GM19043 (cell line): ENCODE measurements around the gene CIAO2A.

Experiments used
- ATAC-seq: cut with Tn5 transposase; IDR thresholded peaks from one replicate; pipeline ENCODE4 v1.9.1; 2021; ENCODE audit warnings: low read depth; ENCODE audit not compliant: unreplicated experiment

Gene CIAO2A

DNA sequence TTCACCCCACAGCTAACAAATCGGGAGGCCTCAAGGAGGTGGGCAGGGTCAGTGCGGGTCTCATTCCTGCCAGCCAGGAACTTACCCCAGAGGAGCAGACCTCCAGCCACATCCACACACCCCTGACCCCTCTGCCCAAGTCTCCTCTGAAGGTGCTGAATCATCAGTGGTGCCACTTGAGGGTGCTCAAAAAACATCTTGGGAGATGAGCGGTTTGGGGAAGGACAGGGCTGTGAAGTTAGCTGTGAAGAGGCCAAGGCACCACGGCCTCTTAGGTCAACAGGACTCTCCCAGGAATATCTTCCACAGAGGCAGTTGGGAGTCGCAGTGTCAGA, 48.6 kb downstream of the CIAO2A start:
- ATAC-seq = no peak

DNA sequence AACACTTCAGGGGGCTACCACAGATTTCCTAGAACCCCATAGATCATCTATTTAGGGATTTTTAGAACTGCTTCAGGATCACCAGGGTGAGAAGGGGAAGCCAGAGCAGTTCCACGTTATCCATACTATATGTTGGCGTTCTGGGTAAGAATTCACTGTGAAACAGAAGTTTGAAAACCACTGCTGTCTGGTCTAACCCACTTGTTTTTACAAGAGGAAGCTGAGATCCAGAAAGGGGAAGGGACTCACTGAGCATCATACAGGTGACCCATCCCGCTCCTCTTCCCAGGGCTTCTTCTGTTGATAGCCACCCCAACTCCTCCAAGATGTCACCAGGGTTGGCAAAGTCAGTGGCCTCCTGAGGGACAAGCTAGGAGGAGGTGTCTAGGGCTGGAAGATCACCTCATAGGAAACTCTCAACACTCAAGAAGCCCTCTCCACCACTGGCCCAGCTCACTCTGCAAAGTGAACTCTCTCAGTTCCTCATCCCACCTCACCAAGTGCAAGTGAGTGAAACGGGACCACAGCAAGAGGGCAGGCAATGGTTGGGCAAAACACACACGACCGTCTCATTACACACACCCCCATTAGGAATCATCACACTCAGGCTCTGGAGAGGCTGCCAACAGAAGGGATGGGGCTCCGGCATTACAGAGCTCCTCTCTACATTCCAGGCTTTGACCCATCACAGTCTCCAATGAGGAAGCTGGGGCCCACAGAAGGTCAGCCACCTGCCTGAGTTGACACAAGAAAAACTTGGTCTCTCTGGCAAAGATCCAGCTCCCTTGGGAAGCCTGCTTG, 49.1 kb downstream of the CIAO2A start:
- ATAC-seq = no peak

DNA sequence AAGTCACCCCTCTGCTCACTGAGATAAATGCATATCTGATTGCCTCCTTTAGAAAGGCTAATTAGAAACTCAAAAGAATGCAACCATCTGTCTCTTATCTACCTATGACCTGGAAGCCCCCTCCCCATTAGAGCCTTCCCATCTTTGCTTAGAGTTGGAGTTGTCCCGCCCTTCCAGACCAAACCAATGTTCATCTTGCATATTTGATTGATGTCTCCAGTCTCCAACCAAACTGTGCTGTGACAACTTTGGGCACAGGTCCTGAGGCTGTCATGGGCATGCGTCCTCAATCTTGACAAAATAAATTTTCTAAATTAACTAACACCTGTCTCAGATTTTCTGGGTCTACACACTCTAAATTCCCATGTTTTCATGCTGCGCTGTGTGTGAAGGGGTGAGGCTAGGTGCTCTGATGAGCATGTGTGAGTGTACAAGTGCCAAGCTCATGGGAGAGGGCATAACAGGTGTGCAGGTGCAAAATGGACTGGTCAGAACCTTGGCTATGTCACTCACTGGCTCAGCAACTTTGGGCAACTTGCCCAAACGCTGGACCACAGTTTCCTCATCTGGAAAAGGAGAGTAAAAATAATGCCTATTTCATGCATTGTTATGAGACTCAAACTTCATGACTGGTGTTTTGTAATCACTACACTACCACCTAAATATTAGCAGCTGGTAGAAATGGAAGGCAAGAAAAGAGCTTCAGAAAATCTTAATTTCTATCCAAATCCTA, 54.6 kb downstream of the CIAO2A start:
- no peak for ATAC-seq

DNA sequence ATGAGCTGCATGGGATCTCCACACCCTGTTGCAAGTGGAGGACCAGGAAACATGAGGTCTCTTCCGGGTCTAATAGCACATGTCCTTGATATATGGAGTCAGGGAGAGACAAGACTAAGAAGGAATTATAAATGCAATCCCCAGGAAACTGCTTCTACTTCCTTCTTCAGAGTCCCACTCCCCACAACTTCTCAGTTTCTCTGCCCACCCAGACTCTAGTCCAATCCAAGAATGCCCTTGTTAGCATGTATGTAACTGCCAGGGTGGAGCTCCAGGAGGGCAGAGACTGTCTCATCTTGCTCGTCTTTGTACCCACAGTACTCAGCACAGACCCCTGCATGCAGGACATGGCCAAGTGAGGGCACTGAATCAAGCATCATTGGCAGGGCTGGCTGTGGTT, 55.7 kb downstream of the CIAO2A start:
- ATAC-seq = no peak

DNA sequence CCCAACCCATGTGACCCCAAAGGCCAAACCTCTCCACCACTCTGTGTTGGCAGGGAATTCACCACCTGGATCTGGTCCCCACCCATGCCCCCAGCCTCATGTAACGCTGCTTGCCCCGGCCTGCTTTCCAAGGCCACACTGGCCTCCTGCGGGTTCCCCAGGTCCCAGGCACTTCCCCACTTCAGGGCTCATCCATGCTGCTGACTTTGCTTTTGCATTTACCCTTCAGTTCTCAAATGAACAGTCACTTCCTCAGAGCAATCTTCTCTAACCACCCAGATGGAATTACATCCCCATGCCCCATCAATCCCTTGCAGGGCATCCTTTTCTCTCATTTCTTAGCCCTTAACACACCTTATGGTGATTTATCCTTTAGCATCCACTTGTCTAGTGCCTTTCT, 56.5 kb downstream of the CIAO2A start:
- no peak for ATAC-seq

DNA sequence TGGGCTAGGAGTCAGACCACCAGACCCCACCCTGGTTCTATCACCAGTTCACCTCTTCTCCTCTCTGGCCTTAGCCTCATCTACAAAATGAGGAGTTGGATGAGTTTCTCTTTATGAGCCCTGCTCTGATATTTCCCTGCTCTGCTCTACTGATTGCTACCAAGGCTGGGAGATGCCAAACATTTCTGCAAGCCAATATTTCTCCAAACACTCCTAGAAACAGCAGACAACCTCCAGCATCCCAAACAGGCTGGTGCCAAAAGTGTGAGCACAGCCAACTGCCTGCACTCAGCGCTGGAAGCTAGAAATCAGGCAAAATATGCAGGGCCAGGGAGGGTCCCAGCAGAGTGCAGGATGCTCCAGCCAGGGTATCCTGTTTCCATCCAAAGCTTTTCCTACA, 58.1 kb downstream of the CIAO2A start:
- no peak for ATAC-seq

DNA sequence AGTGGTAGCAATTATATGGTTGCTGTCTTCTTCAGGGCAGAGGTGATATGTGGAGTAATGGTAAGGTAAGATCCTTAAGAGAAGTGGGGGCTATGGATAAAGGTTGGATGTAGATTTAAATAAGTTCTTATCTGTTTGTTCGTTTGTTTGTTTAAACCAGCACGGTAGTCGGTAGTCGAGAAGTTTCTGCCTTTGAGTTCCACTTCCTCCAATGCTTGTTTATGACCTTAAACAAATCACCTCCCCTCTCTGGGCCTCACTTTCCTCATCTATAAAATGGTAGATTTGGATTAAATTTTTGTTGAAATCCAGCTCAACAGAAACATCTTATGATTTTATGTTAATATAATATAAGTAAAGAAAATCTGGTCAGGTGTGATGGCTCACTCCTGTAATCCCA, 59.1 kb downstream of the CIAO2A start:
- ATAC-seq = no peak

DNA sequence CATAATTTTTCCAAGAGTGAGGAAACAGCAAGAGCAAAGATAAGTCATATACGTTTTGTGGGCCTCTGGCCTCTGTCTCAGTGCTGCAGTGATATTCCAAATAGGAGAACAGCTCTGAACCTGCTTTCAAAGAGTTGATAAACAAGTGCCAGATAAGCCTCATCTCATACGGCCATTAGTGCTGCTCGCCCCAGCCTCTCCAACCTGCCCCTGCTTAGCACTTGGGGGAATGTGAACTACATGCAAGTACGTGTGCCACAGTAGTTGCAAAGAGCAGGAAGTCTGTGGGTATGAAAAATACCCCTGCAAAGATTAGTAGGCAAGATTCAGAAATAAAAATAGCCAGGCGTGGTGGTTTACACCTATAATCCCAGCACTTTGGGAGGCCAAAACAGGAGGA, 61.3 kb downstream of the CIAO2A start:
- no peak for ATAC-seq

DNA sequence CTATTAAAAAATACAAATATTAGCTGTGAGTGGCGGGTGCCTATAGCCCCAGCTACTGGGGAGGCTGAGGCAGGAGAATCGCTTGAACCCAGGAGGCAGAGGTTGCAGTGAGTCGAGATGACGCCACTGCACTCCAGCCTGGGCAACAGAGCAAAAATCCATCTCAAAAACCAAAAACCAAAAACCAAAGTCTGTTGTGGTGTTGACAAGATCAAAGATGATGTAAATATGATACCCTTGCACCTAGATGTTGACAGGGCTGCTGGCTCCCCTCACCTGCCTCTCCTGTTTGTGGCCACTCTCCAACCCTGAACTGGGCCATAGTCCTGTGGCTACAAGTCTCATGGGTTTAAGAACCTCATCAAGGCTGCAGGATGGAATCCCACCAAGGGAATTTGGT, 63.5 kb downstream of the CIAO2A start:
- no peak for ATAC-seq

DNA sequence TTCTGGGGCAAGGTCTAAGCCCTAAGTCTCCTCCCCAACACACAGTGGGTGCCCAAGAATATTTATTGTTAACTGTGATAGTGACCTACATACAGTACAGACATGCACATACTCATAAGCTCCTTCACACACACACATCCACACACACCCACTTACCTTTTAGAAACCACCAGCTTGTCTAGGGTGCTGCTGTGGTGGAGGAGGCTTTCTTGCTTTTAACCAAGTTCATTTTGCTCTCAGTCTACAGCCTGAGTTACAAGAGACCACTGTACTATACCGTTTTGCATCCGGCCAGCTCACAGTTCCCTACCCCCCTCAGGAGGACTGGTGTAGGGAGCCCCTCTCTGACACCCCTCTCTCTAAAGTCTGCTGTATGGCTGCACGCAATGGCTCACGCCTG, 64.0 kb downstream of the CIAO2A start:
- ATAC-seq = no peak

DNA sequence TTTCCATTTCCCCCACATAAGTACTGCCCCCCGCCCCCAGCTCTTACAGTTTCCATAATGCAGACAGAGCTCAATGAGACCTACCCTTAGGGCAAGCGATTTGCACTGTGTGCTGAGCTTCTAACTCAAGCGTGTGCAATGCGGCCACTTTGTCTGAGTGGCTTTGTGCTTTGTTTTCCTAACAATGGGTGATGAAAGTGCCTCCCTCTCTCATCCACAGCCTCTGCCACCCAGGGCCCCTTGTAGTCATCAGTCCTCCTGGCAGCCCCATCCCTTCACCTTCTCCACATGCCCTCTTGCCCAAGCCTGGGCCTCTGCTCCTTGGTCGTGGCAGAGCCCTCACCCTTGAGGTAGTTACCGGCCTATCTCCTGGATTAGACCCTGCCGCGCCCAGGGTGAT, 64.5 kb downstream of the CIAO2A start:
- no peak for ATAC-seq

DNA sequence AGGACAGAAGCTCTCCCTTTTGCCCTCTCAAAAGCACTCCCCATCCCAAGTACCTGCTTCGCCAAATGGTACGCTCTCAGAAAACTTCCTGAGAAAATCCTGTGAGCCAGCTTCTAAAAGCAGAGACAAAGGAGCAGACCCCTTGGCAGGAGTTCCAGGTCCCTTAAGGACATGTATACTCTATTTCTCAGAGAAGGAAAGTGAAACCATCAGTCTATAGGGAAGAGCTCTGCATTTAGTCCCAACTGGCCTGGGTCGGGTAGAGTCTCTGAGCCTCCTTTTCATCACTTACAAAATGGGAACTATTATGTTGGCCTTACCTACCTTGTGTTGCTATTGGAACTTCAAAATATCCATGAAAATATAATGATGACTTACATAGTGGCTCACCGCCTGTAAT, 67.0 kb downstream of the CIAO2A start:
- ATAC-seq = no peak

DNA sequence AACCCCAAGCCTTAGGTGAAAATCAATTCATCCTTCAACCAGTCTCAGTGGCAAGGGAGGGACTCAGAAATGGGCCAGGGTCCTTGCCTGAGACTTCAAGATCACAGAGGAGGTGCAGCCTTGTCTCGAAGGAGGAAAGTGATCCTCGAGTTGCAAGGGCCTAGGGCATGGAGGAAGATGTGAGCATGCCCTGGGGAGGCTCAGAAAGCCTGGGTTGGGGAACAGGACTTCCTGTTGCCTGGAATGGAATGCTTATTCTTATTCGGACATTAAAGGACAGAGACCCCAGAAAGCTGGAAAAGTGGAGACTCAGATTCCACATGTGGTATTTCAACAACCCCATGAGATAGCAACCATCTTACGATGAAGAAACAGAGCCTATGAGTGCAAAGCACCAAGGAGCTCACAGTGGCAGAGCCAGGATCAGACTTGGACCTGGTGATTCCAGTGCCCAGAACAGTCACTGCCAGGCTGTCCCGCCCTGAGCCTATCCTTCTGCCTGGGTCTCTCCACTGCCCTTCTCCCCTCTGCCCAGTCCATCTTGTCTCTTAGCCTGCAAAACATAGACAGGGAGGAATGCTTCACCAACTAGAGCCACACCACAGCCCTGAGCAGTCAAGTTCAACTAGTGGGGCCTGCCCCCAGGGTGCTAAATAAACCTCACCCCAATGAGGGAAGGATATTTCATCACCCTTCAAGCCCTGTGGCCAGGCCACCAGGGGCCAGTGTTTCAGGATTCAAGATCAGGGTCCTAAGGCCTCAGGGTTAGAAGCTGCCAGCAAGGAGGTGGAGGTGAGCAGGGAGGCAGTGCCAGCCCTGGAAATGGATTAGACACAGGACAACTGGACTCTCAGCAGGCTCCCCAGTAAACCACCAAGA, 69.2 kb downstream of the CIAO2A start:
- ATAC-seq = no peak

DNA sequence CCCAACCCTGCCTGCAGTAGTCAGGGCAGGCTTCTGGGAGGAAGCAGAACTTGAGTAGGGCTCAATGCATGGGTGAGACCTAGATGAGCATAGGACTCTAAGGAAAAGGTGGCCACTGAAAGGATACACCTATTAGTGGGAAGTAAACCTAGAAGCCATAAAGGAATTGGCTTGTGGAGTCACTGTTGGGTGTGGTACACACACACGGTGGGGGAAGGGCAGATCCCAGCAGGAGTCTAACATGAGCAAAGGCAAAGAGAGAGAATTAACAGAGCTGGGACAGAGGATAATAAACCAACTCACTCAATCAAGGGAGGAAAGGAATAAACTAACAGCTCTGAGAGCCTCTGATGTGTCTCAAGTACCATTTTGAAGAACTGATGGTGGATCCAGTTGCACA, 70.4 kb downstream of the CIAO2A start:
- ATAC-seq = no peak

DNA sequence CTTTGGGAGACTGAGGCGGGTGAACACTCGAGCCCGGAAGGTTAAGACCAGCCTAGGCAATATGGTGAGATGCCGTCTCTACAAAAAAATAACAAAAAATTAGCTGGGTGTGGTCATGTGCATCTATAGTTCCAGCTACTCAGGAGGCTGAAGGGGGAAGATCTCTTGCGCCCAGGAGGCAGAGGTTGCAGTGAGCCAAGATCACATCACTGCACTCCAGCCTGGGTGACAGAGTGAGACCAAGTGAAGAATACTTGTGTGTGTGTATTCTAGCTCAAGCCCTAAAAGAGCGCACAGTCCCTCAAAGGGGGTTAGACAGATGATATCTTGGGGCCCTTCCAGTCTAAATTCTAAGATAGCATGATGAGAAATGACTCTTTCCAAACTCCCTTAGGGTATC, 71.1 kb downstream of the CIAO2A start:
- no peak for ATAC-seq
